Nephron (organoid): ENCODE measurements around the gene CRYL1.
"Not testable (repeated sequence)": the region's sequence is repeated elsewhere in the genome, so short reads cannot be mapped to it uniquely, and the experiment has no call there.

Experiments
- H3K27ac Mint-ChIP-seq, 3 experiments: 2 replicates each; pipeline ENCODE4 v1.8.0; 2020; ENCODE audit warnings: mixed read lengths in 3 of 3, mild to moderate bottlenecking in 2 of 3, moderate library complexity in 1 of 3
- H3K27me3 Mint-ChIP-seq: 2 replicates; pipeline ENCODE4 v1.8.0; 2021; ENCODE audit warnings: low read depth, mild to moderate bottlenecking, moderate library complexity, mixed read lengths
- H3K36me3 Mint-ChIP-seq: 2 replicates; pipeline ENCODE4 v1.8.0; 2020; ENCODE audit warnings: low read depth, mixed read lengths
- H3K4me1 Mint-ChIP-seq: 2 replicates; pipeline ENCODE4 v1.8.0; 2020; ENCODE audit warnings: mixed read lengths
- H3K4me3 Mint-ChIP-seq, 3 experiments: 2 replicates each; pipeline ENCODE4 v1.8.0; 2020; ENCODE audit warnings: mild to moderate bottlenecking in 3 of 3, mixed read lengths in 3 of 3, moderate library complexity in 2 of 3
- H3K9me3 Mint-ChIP-seq: 2 replicates; pipeline ENCODE4 v1.8.0; 2020; ENCODE audit warnings: mixed read lengths
- CTCF ChIP-seq, 3 experiments: fragments of 200-600 bp; sonication (generic); IDR thresholded peaks; one replicate each; pipeline ENCODE4 v1.5.0; 2021; ENCODE audit warnings: antibody characterized with exemption in 3 of 3; ENCODE audit not compliant: unreplicated experiment in 3 of 3

CRYL1 gene

GRCh38 chr13:20435616-20436368, 89.9 kb downstream of the CRYL1 start:
- H3K4me3 Mint-ChIP-seq: no peak overlapping the region
- peaks cover 5% of the 10 kb centered on the region for H3K36me3 Mint-ChIP-seq

GRCh38 chr13:20434210-20434609, 91.4 kb downstream of the CRYL1 start:
- H3K27ac Mint-ChIP-seq, H3K4me3 Mint-ChIP-seq, H3K9me3 Mint-ChIP-seq, H3K27me3 Mint-ChIP-seq: not testable (repeated sequence)
- peaks cover 12% of the 10 kb centered on the region for H3K4me1 Mint-ChIP-seq
- H3K36me3 Mint-ChIP-seq: peaks cover 10% of the 10 kb centered on the region

More at GRCh38 chr13:20435616-20436368, 89.9 kb downstream of the CRYL1 start:
- TF ChIP-seq CTCF (IDR thresholded peaks at IDR 0.05; ENCODE audit: unreplicated experiment in 3 of 3): no peak
- Mint-ChIP-seq H3K27ac (no peak overlapping the region), H3K4me1 (peaks cover 19% of the 10 kb centered on the region), H3K9me3 (no peaks in the 10 kb centered on the region), H3K27me3 (peaks cover 3% of the 10 kb centered on the region)

- no peaks in the 10 kb centered on the region for H3K9me3 Mint-ChIP-seq
- H3K36me3 Mint-ChIP-seq: peaks cover 11% of the 10 kb centered on the region
- H3K4me1 Mint-ChIP-seq: peaks cover 13% of the 10 kb centered on the region
- no peak overlapping the region for H3K4me3 Mint-ChIP-seq
- H3K27me3 Mint-ChIP-seq: peaks cover 3% of the 10 kb centered on the region
- TF ChIP-seq CTCF (IDR thresholded peaks at IDR 0.05; ENCODE audit: unreplicated experiment in 3 of 3): no peak
- H3K27ac Mint-ChIP-seq: no peak overlapping the region
These were observed 93.8 kb downstream of the CRYL1 start for GRCh38 chr13:20431687-20432384.

- no peaks in the 10 kb centered on the region for H3K9me3 Mint-ChIP-seq
- no peak overlapping the region for H3K27ac Mint-ChIP-seq
- TF ChIP-seq CTCF (IDR thresholded peaks at IDR 0.05; ENCODE audit: unreplicated experiment in 3 of 3): no peak
- peaks cover 3% of the 10 kb centered on the region for H3K27me3 Mint-ChIP-seq
- peaks cover 11% of the 10 kb centered on the region for H3K36me3 Mint-ChIP-seq
- H3K4me3 Mint-ChIP-seq: no peak overlapping the region
- peaks cover 19% of the 10 kb centered on the region for H3K4me1 Mint-ChIP-seq
These were observed 94.6 kb downstream of the CRYL1 start for GRCh38 chr13:20431080-20431479.

- Mint-ChIP-seq H3K4me3 (no peak overlapping the region), H3K27me3 (peaks cover 3% of the 10 kb centered on the region), H3K4me1 (peaks cover 25% of the 10 kb centered on the region), H3K36me3 (peaks cover 11% of the 10 kb centered on the region), H3K9me3 (no peaks in the 10 kb centered on the region), H3K27ac (peak overlapping the region in 1 of 3 experiments; percentile 1)
- TF ChIP-seq CTCF (IDR thresholded peaks at IDR 0.05; ENCODE audit: unreplicated experiment in 3 of 3): no peak
These were observed 95.4 kb downstream of the CRYL1 start for GRCh38 chr13:20430296-20430695.

GRCh38 chr13:20429682-20430081, 96.0 kb downstream of the CRYL1 start:
- TF ChIP-seq CTCF (IDR thresholded peaks at IDR 0.05; ENCODE audit: unreplicated experiment in 3 of 3): no peak
- Mint-ChIP-seq H3K36me3 (peaks cover 11% of the 10 kb centered on the region), H3K4me3 (no peak overlapping the region), H3K27ac (no peak overlapping the region), H3K9me3 (no peaks in the 10 kb centered on the region), H3K4me1 (peaks cover 31% of the 10 kb centered on the region), H3K27me3 (peaks cover 3% of the 10 kb centered on the region)
